PFSK-1 (cell line): Measurements from ENCODE around the gene ASIC1.

Experiments used
- FOXP2 ChIP-seq: optimal IDR thresholded peaks from 2 replicates; pipeline ENCODE3; 2011; ENCODE audit warnings: borderline replicate concordance, control low read depth, inconsistent platforms; ENCODE audit not compliant: insufficient read depth; ENCODE audit errors: extremely low read length, extremely low read depth
- POLR2AphosphoS5 ChIP-seq: IDR thresholded peaks from 2 replicates; pipeline ENCODE4 v1.6.1; 2012; ENCODE audit warnings: low read depth, mild to moderate bottlenecking, control low read depth, low read length, moderate library complexity
- REST ChIP-seq, 2 experiments: IDR thresholded peaks; 2 replicates each; pipeline versions ENCODE4 v1.6.1 to v1.8.0; 2011 to 2012; ENCODE audit warnings: low read depth in 2 of 2, low read length in 2 of 2, control low read depth in 1 of 2, inconsistent platforms in 1 of 2, mild to moderate bottlenecking in 1 of 2, moderate library complexity in 1 of 2; ENCODE audit not compliant: insufficient read depth in 1 of 2
- SIN3A ChIP-seq: IDR thresholded peaks from 2 replicates; pipeline ENCODE4 v1.6.1; 2012; ENCODE audit warnings: mild to moderate bottlenecking, low read length, moderate library complexity, borderline replicate concordance; ENCODE audit not compliant: insufficient read depth
- TAF1 ChIP-seq: IDR thresholded peaks from 2 replicates; pipeline ENCODE4 v1.6.1; 2012; ENCODE audit warnings: low read length, control low read depth, borderline replicate concordance; ENCODE audit not compliant: insufficient read depth

ASIC1 gene

GRCh38 chr12:50032515-50032853, 24.9 kb upstream of the ASIC1 start:
- no peak for TF ChIP-seq SIN3A
- no peak for TF ChIP-seq REST (IDR thresholded peaks at IDR 0.05; ENCODE audit: insufficient read depth in 1 of 2, low read depth in 2 of 2, low read length in 2 of 2)
- TF ChIP-seq POLR2AphosphoS5 = no peak
- TF ChIP-seq FOXP2 = no peak
- TF ChIP-seq TAF1 = no peak

GRCh38 chr12:50032854-50033581, 24.4 kb upstream of the ASIC1 start:
- TF ChIP-seq POLR2AphosphoS5 (no peak), FOXP2 (no peak), SIN3A (no peak), REST (IDR thresholded peaks at IDR 0.05; ENCODE audit: insufficient read depth in 1 of 2, low read depth in 2 of 2, low read length in 2 of 2) (no peak), TAF1 (no peak)

- TF ChIP-seq SIN3A (no peak), POLR2AphosphoS5 (no peak), REST (IDR thresholded peaks at IDR 0.05; ENCODE audit: insufficient read depth in 1 of 2, low read depth in 2 of 2, low read length in 2 of 2) (no peak), FOXP2 (no peak)
Measured at GRCh38 chr12:50038336-50038735, 19.1 kb upstream of the ASIC1 start.

GRCh38 chr12:50039151-50039835, 18.1 kb upstream of the ASIC1 start:
- TF ChIP-seq FOXP2 (no peak), REST (IDR thresholded peaks at IDR 0.05; ENCODE audit: insufficient read depth in 1 of 2, low read depth in 2 of 2, low read length in 2 of 2) (no peak), SIN3A (no peak), POLR2AphosphoS5 (no peak), TAF1 (no peak)

GRCh38 chr12:50040657-50041056, 16.7 kb upstream of the ASIC1 start:
- no peak for TF ChIP-seq FOXP2
- TF ChIP-seq TAF1 = no peak
- no peak for TF ChIP-seq POLR2AphosphoS5
- no peak for TF ChIP-seq REST (IDR thresholded peaks at IDR 0.05; ENCODE audit: insufficient read depth in 1 of 2, low read depth in 2 of 2, low read length in 2 of 2)
